Measurements from ENCODE around the gene SP6.

The SP6 gene

GRCh38 chr17:47884905-47885730 lies 34.2 kb upstream of the SP6 start:
- H3K4me3 ChIP-seq (ENCODE audit: low read length), result no peak overlapping the region
- no peak for TF ChIP-seq ZNF274 (IDR thresholded peaks at IDR 0.05; ENCODE audit: low read depth, low read length)

- no peak for TF ChIP-seq ZNF274 (IDR thresholded peaks at IDR 0.05; ENCODE audit: low read depth, low read length)
- H3K4me3 ChIP-seq (ENCODE audit: low read length), result no peak overlapping the region
Observed at GRCh38 chr17:47884427-47884740, 33.4 kb upstream of the SP6 start.

- no peak overlapping the region for H3K4me3 ChIP-seq (ENCODE audit: low read length)
- TF ChIP-seq ZNF274 (IDR thresholded peaks at IDR 0.05; ENCODE audit: low read depth, low read length), result no peak
Observed at GRCh38 chr17:47883589-47884426, 32.8 kb upstream of the SP6 start.

- TF ChIP-seq ZNF274 (IDR thresholded peaks at IDR 0.05; ENCODE audit: low read depth, low read length), result no peak
- H3K4me3 ChIP-seq (ENCODE audit: low read length), result no peak overlapping the region
Observed at GRCh38 chr17:47882695-47883588, 32.0 kb upstream of the SP6 start.

GRCh38 chr17:47882247-47882646 lies 31.3 kb upstream of the SP6 start:
- H3K4me3 ChIP-seq (ENCODE audit: low read length), result no peak overlapping the region
- no peak for TF ChIP-seq ZNF274 (IDR thresholded peaks at IDR 0.05; ENCODE audit: low read depth, low read length)

- no peak for TF ChIP-seq ZNF274 (IDR thresholded peaks at IDR 0.05; ENCODE audit: low read depth, low read length)
- no peak overlapping the region for H3K4me3 ChIP-seq (ENCODE audit: low read length)
Observed at GRCh38 chr17:47879776-47880454, 29.0 kb upstream of the SP6 start.

- H3K4me3 ChIP-seq (ENCODE audit: low read length), result no peak overlapping the region
- TF ChIP-seq ZNF274 (IDR thresholded peaks at IDR 0.05; ENCODE audit: low read depth, low read length), result no peak
Observed at GRCh38 chr17:47879028-47879585, 28.1 kb upstream of the SP6 start.

GRCh38 chr17:47878203-47879027 lies 27.5 kb upstream of the SP6 start:
- no peak for TF ChIP-seq ZNF274 (IDR thresholded peaks at IDR 0.05; ENCODE audit: low read depth, low read length)
- H3K4me3 ChIP-seq (ENCODE audit: low read length), result no peak overlapping the region

GRCh38 chr17:47877368-47878034 lies 26.5 kb upstream of the SP6 start:
- TF ChIP-seq ZNF274 (IDR thresholded peaks at IDR 0.05; ENCODE audit: low read depth, low read length), result no peak
- H3K4me3 ChIP-seq (ENCODE audit: low read length), result no peak overlapping the region

- TF ChIP-seq ZNF274 (IDR thresholded peaks at IDR 0.05; ENCODE audit: low read depth, low read length), result no peak
- no peak overlapping the region for H3K4me3 ChIP-seq (ENCODE audit: low read length)
Observed at GRCh38 chr17:47875011-47875985, 24.3 kb upstream of the SP6 start.

Measured in GM08714 (cell line).